GM13977 (cell line): ENCODE measurements around the gene TRIM33.
"Not testable (repeated sequence)": the region's sequence is repeated elsewhere in the genome, so short reads cannot be mapped to it uniquely, and the experiment has no call there.

Source experiments
- DNase-seq: peaks from one replicate; pipeline ENCODE4 v3.0.0; 2012; ENCODE audit warnings: low spot score
- in situ Hi-C: fragments of 300-500 bp; cut with MboI; formaldehyde crosslinking; loops from one replicate; pipeline ENCODE4 v1.12.0; 2022; ENCODE audit warnings: low sequenced_read_pairs, low pct_unique_long_range_greater_than_20kb, mixed read lengths, inconsistent platforms; ENCODE audit not compliant: unreplicated experiment
- TF ChIP-seq, protein P1 (sequence below): IDR thresholded peaks from 2 replicates; pipeline ENCODE4 v1.5.1; 2012; ENCODE audit warnings: mild to moderate bottlenecking, control low read depth; ENCODE audit not compliant: insufficient read depth; ENCODE audit errors: extremely low read depth, missing control alignments

TRIM33 gene

DNA sequence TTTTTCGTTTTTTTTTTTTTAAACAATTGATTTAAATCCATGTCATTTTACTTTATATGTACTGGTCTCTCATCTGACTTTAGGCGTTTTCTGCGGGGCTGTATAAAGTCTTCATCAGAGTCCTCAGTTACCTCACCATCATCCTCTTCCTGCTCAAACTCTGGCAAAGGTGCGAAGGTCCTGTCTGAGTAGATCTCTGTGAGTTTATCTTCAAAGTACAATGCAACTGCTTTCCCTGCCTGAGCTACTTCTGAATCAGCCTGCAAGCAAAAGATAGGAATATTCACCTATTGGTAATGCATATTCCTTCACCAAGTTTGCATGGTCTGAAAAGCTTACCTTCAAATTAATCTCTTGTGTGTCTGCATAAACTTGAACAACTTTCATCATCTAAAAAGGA is 113.4 kb downstream of the TRIM33 start:
- DNase-seq: no peak
- in situ Hi-C loops: no loop called here
- TF ChIP-seq, protein P1, sequence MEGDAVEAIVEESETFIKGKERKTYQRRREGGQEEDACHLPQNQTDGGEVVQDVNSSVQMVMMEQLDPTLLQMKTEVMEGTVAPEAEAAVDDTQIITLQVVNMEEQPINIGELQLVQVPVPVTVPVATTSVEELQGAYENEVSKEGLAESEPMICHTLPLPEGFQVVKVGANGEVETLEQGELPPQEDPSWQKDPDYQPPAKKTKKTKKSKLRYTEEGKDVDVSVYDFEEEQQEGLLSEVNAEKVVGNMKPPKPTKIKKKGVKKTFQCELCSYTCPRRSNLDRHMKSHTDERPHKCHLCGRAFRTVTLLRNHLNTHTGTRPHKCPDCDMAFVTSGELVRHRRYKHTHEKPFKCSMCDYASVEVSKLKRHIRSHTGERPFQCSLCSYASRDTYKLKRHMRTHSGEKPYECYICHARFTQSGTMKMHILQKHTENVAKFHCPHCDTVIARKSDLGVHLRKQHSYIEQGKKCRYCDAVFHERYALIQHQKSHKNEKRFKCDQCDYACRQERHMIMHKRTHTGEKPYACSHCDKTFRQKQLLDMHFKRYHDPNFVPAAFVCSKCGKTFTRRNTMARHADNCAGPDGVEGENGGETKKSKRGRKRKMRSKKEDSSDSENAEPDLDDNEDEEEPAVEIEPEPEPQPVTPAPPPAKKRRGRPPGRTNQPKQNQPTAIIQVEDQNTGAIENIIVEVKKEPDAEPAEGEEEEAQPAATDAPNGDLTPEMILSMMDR: no peak

DNA sequence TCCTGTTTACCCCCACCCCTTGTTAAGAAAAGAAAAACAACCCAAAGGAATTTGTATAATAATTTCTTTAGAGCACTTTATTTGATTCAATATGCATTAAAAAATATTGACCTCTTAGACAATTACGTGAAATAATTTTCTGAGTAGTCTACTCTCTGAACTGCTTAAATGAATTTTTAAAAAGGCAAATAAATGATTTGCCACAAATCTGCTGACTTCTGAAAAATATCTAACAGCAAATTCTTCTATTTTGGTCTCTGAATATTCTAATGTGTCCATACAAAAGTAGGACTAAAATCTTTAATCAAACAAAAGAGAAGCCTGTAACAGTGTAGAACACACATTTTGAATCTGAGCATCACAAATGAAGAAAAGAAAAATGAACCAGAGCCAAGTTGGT is 115.1 kb downstream of the TRIM33 start:
- in situ Hi-C loops: no loop called here

DNA sequence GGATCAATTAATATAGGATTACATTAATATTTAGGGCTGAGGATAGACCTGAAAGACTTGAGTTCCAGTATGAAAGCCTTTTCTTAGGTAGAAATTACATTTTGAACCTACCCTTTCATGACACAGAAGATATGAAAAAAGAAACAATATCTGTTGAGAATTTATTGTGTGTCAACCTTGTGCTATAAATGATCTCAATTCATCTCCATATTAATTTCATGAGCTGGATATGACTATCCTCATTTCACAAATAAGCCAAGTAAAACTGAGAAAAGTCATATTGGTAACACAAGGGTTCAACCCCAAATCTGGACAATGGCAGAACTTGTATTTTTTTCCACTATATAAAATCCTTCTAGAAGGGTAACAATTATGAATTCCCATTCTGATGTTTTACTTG is 120.0 kb downstream of the TRIM33 start:
- no peak for DNase-seq
- in situ Hi-C loops: no loop called here
- TF ChIP-seq, protein P1: no peak

More for the DNA sequence above, 115.1 kb downstream of the TRIM33 start:
- TF ChIP-seq, protein P1: no peak
- DNase-seq: no peak

DNA sequence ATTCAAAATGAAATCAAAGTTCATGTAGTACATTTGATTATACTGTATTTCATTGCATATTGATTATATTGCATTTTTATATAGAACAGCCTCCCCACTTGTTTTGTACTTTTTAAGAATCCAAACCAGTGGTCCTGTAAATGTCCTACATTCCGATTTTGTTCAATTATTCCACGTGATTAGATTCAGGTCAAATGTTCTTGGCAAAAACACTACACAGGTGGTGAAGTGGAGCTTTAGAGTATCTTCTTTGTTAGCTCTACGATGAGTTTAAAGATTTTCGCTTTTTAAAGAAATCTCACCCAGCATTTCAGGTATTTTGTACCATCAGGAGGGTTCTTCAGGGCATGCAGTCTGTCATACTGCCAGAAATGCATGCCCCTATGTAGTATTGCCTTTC is 120.6 kb downstream of the TRIM33 start:
- TF ChIP-seq, protein P1: no peak
- DNase-seq: no peak
- in situ Hi-C loops: no loop called here

DNA sequence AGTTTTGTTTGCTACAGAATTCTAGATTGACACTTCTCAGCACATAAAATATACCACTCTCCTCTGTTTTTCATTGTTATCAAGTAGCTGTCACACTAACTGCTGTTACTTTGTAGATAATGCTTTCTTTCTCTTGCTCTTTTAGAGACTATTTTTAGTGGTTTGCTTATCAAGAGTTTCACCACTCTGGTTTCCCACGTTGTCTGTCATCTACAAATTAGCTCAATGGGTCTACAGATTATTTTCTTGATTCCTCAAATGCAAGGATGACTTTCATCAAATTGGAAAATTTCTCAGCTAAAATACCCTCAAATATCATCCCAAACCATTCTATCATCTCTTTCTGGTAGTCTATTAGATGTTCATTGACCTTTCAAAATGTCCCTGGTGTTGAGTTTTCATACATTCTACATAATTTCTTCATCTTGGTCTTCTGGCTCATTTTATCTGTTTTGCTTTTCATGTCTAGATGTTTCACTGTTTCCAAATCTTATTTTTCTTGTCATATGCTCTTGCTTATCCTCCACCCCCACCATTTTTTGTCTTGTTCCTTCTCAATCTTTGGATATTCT is 122.5 kb downstream of the TRIM33 start:
- TF ChIP-seq, protein P1: no peak
- in situ Hi-C loops: no loop called here
- no peak for DNase-seq

DNA sequence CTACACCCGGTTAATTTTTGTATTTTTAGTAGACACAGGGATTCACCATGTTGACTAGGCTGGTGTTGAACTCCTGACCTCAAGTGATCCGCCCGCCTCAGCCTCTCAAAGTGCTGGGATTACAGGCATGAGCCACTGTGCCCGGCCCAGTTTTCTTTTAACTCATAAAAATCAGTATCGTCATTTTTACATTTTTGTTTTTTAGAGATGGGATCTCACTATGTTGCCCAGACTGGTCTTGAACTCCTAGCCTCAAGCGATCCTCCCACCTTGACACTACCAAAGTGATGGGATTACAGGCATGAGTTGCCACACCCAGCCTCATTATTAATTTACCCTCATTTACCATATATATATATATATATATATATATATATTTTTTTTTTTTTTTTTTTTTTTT is 123.4 kb downstream of the TRIM33 start:
- in situ Hi-C loops, DNase-seq: not testable (repeated sequence)

DNA sequence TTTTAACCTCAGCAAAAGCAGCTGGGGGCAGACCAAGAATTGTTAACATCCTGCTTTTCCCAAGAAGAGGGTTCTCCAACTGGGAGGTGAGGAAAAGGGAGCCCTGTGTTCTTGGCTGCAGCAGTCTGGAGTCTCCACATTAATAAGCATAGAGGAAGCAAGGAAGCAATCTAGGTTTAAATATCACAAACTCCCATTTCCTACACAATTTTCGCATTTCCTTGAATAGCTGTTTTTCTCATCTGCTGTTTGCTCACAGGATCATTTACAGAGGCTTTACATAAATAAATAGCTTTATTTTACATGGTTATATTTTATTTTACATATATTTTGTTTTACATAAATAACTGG is 124.0 kb downstream of the TRIM33 start:
- DNase-seq: no peak
- TF ChIP-seq, protein P1: no peak
- in situ Hi-C loops: no loop called here
